Measurements from ENCODE around the gene CZIB. TPM values are rescaled to one million over a fixed set of nuclear protein-coding genes. Genes with fewer than 3 reads are reported as not detected.
"Not testable (repeated sequence)": the region's sequence is repeated elsewhere in the genome, so short reads cannot be mapped to it uniquely, and the experiment has no call there.

The CZIB gene
- total RNA-seq, 4 donors from 2014 or later = 58.8 to 103 (median 84.4) TPM

GRCh38 chr1:53190210-53190611 lies 30.2 kb downstream of the CZIB start:
- peaks cover 0 to 10% (median 2%) of the 10 kb centered on the region in 3 donors for H3K4me1 ChIP-seq
- no peak overlapping the region for H3K27ac ChIP-seq
- H3K36me3 ChIP-seq = no peaks in the 10 kb centered on the region
- peaks cover 0 to 4% (median 0%) of the 10 kb centered on the region in 3 donors for H3K9me3 ChIP-seq
- no peak overlapping the region for H3K4me3 ChIP-seq
- no peaks in the 10 kb centered on the region for H3K27me3 ChIP-seq
- no peak for ATAC-seq
- 64% methylated on average over 7 of the region's 10 CpGs; no CpG with 5 or more reads in 1 of the 2 donors for WGBS, 2 donors (ENCODE audit: low coverage in 1 of 2)
- no peak for TF ChIP-seq EP300 (IDR thresholded peaks at IDR 0.05)
- TF ChIP-seq POLR2AphosphoS5 (IDR thresholded peaks at IDR 0.05) = no peak
- no peak for TF ChIP-seq POLR2A (IDR thresholded peaks at IDR 0.05)
- TF ChIP-seq CTCF (IDR thresholded peaks at IDR 0.05) = no peak

GRCh38 chr1:53189061-53189460 lies 31.4 kb downstream of the CZIB start:
- 51 to 67% methylated on average over 5 of the region's 5 CpGs for WGBS, 2 donors (ENCODE audit: low coverage in 1 of 2)
- Histone ChIP-seq H3K27ac (no peak overlapping the region), H3K27me3 (no peaks in the 10 kb centered on the region)

GRCh38 chr1:53188099-53188498 lies 32.3 kb downstream of the CZIB start:
- Histone ChIP-seq H3K27ac (no peak overlapping the region), H3K4me3 (no peak overlapping the region), H3K27me3 (no peaks in the 10 kb centered on the region), H3K36me3 (no peaks in the 10 kb centered on the region), H3K9me3 (peaks cover 0 to 4% (median 0%) of the 10 kb centered on the region in 3 donors), H3K4me1 (peaks cover 0 to 1% (median 0%) of the 10 kb centered on the region in 3 donors)
- no peak for TF ChIP-seq CTCF (IDR thresholded peaks at IDR 0.05)
- no peak for TF ChIP-seq POLR2AphosphoS5 (IDR thresholded peaks at IDR 0.05)
- no peak for TF ChIP-seq POLR2A (IDR thresholded peaks at IDR 0.05)
- no peak for TF ChIP-seq EP300 (IDR thresholded peaks at IDR 0.05)
- 61 to 82% methylated on average over 2 of the region's 4 CpGs for WGBS, 2 donors (ENCODE audit: low coverage in 1 of 2)
- ATAC-seq = no peak

More at GRCh38 chr1:53189061-53189460, 31.4 kb downstream of the CZIB start:
- H3K4me1 ChIP-seq = no peaks in the 10 kb centered on the region
- no peak for ATAC-seq
- H3K4me3 ChIP-seq = no peak overlapping the region
- no peaks in the 10 kb centered on the region for H3K36me3 ChIP-seq
- TF ChIP-seq POLR2AphosphoS5 (IDR thresholded peaks at IDR 0.05) = no peak
- no peak for TF ChIP-seq POLR2A (IDR thresholded peaks at IDR 0.05)
- no peak for TF ChIP-seq EP300 (IDR thresholded peaks at IDR 0.05)
- TF ChIP-seq CTCF (IDR thresholded peaks at IDR 0.05) = no peak
- peaks cover 0 to 4% (median 0%) of the 10 kb centered on the region in 3 donors for H3K9me3 ChIP-seq

- Histone ChIP-seq H3K27ac (no peak overlapping the region), H3K9me3 (peaks cover 0 to 4% (median 0%) of the 10 kb centered on the region in 3 donors), H3K4me1 (peaks cover 0 to 8% (median 0%) of the 10 kb centered on the region in 3 donors), H3K36me3 (no peaks in the 10 kb centered on the region), H3K4me3 (no peak overlapping the region), H3K27me3 (no peaks in the 10 kb centered on the region)
- TF ChIP-seq CTCF (IDR thresholded peaks at IDR 0.05) = no peak
- TF ChIP-seq EP300 (IDR thresholded peaks at IDR 0.05) = no peak
- no peak for TF ChIP-seq POLR2AphosphoS5 (IDR thresholded peaks at IDR 0.05)
- TF ChIP-seq POLR2A (IDR thresholded peaks at IDR 0.05) = no peak
- no peak for ATAC-seq
- 100% methylated on average over 1 of the region's 1 CpG for WGBS, 2 donors (ENCODE audit: low coverage in 1 of 2)
Measured at GRCh38 chr1:53187401-53187800, 33.0 kb downstream of the CZIB start.

GRCh38 chr1:53186533-53186932 lies 33.9 kb downstream of the CZIB start:
- Histone ChIP-seq H3K27ac (no peak overlapping the region), H3K27me3 (no peaks in the 10 kb centered on the region), H3K4me3 (no peak overlapping the region), H3K9me3 (peaks cover 0 to 4% (median 0%) of the 10 kb centered on the region in 3 donors), H3K36me3 (no peaks in the 10 kb centered on the region), H3K4me1 (peaks cover 0 to 17% (median 0%) of the 10 kb centered on the region in 3 donors)
- WGBS, 2 donors (ENCODE audit: low coverage in 1 of 2) = 58 to 83% methylated on average over 2 to 3 of the region's 3 CpGs
- no peak for TF ChIP-seq POLR2A (IDR thresholded peaks at IDR 0.05)
- no peak for TF ChIP-seq EP300 (IDR thresholded peaks at IDR 0.05)
- ATAC-seq = no peak

DNA sequence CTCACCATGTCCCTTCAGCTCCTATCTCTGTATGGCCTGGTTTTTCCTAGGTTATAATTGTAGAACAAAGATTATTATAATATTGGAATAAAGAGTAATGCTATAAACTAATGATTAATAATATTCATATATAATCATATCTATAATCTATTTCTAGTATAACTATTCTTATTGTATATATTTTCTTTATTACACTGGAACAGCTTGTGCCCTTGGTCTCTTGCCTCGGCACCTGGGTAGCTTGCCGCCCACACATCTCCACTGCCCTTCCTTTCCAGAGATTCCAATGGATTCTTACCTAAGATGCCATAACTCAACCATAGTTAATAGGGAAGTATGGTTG lies 34.5 kb downstream of the CZIB start:
- H3K4me3 ChIP-seq, H3K27ac ChIP-seq, H3K36me3 ChIP-seq, H3K9me3 ChIP-seq, ATAC-seq, H3K27me3 ChIP-seq: not testable (repeated sequence)
- WGBS, 2 donors (ENCODE audit: low coverage in 1 of 2) = 64 to 86% methylated on average over 2 of the region's 2 CpGs
- H3K4me1 ChIP-seq = peaks cover 0 to 18% (median 0%) of the 10 kb centered on the region in 3 donors

Measured in gastroesophageal sphincter (tissue), 4 donors.